ENCODE measurements around the gene PPCDC. TPM values are rescaled to one million over a fixed set of nuclear protein-coding genes. Genes with fewer than 3 reads are reported as not detected.

The PPCDC gene
- total and polyA plus RNA-seq, 2 donors (not counting 1 experiment from before 2014, with no cell fraction given), result 6.3 to 8.0 TPM

DNA sequence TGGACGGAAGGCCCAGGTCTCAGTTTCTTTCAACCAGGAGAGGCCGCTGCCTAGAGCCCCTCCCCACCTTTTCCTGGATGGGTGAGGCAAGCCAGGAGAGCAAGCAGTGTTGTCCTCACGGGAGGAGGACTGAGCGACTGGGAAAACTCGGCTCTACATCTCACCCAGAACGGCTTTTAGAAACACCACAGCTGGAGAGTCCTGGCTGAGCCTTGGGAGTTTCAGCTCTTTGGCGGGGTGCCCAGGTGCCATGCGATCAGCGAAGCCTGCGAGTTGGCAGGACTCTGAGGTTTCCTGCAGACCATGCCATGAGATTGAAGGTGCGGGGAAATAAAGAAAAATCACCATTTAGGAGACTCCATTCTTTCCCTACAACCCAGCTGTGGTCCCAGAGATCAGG is 26.0 kb downstream of the PPCDC start:
- H3K27me3 ChIP-seq (ENCODE audit: control insufficient read depth, insufficient read depth, low read length), result no peaks in the 10 kb centered on the region
- no peaks in the 10 kb centered on the region for H3K36me3 ChIP-seq (ENCODE audit: control insufficient read depth, insufficient read depth, low read length)
- no peak overlapping the region for H3K27ac ChIP-seq (ENCODE audit: insufficient read depth, low read length)
- H3K4me1 ChIP-seq (ENCODE audit: control insufficient read depth, extremely low read depth, insufficient read depth, low read length), result peaks cover 8% of the 10 kb centered on the region
- H2AFZ ChIP-seq (ENCODE audit: low read length), result no peak overlapping the region
- H3K4me2 ChIP-seq (ENCODE audit: extremely low read depth, insufficient read depth, low read length), result no peak overlapping the region
- no peaks in the 10 kb centered on the region for H3K79me2 ChIP-seq (ENCODE audit: control insufficient read depth, insufficient read depth, low read length)
- peak in 1 of 2 donors; percentile 86 for DNase-seq (ENCODE audit: low read depth in 2 of 2)
- H3K9me3 ChIP-seq (ENCODE audit: control insufficient read depth, insufficient read depth, low read depth, low read length), result no peaks in the 10 kb centered on the region
- H3K4me3 ChIP-seq (replicated peaks in 1 of 4; ENCODE audit: control extremely low read depth in 1 of 4, insufficient read depth in 1 of 4, low read depth in 3 of 4, low read length in 4 of 4), result no peak overlapping the region
- TF ChIP-seq, protein P1, sequence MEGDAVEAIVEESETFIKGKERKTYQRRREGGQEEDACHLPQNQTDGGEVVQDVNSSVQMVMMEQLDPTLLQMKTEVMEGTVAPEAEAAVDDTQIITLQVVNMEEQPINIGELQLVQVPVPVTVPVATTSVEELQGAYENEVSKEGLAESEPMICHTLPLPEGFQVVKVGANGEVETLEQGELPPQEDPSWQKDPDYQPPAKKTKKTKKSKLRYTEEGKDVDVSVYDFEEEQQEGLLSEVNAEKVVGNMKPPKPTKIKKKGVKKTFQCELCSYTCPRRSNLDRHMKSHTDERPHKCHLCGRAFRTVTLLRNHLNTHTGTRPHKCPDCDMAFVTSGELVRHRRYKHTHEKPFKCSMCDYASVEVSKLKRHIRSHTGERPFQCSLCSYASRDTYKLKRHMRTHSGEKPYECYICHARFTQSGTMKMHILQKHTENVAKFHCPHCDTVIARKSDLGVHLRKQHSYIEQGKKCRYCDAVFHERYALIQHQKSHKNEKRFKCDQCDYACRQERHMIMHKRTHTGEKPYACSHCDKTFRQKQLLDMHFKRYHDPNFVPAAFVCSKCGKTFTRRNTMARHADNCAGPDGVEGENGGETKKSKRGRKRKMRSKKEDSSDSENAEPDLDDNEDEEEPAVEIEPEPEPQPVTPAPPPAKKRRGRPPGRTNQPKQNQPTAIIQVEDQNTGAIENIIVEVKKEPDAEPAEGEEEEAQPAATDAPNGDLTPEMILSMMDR (conservative IDR thresholded peaks at IDR 0.05 in 1 of 2, IDR thresholded peaks at IDR 0.05 in 1 of 2; ENCODE audit: low read depth in 1 of 2, low read length in 2 of 2), result no peak
- TF ChIP-seq EZH2 (IDR thresholded peaks at IDR 0.05; ENCODE audit: low read length, missing control alignments), result no peak
- no peaks in the 10 kb centered on the region for H4K20me1 ChIP-seq (ENCODE audit: control insufficient read depth, extremely low read depth, insufficient read depth, low read length)
- H3K9ac ChIP-seq (ENCODE audit: insufficient read depth, low read length), result no peak overlapping the region

DNA sequence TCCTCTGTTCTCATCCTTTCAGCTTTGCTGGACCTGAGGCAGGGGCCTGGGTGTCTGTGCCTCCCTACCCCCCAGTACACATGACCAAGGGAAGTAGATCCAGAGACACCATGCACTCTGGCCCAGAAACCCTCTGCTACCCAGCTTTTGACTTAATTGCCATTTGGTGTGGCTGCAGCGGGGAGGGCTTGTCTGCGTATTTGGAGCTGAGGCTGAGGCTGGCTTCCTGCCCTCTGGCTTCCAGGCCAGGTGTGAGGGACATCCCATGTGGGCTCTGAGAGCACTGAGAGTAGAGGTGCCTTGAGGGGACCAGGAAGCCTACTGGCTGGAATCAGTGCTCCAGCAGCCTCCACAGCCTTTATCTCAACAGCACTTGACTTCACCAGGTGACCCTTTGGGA is 26.9 kb downstream of the PPCDC start:
- Histone ChIP-seq H3K4me3 (replicated peaks in 1 of 4; ENCODE audit: control extremely low read depth in 1 of 4, insufficient read depth in 1 of 4, low read depth in 3 of 4, low read length in 4 of 4) (no peak overlapping the region), H3K79me2 (ENCODE audit: control insufficient read depth, insufficient read depth, low read length) (no peaks in the 10 kb centered on the region), H3K27ac (ENCODE audit: insufficient read depth, low read length) (no peak overlapping the region), H4K20me1 (ENCODE audit: control insufficient read depth, extremely low read depth, insufficient read depth, low read length) (no peaks in the 10 kb centered on the region), H3K9ac (ENCODE audit: insufficient read depth, low read length) (no peak overlapping the region), H3K36me3 (ENCODE audit: control insufficient read depth, insufficient read depth, low read length) (no peaks in the 10 kb centered on the region), H3K4me2 (ENCODE audit: extremely low read depth, insufficient read depth, low read length) (no peak overlapping the region), H2AFZ (ENCODE audit: low read length) (no peak overlapping the region), H3K9me3 (ENCODE audit: control insufficient read depth, insufficient read depth, low read depth, low read length) (no peaks in the 10 kb centered on the region), H3K27me3 (ENCODE audit: control insufficient read depth, insufficient read depth, low read length) (no peaks in the 10 kb centered on the region), H3K4me1 (ENCODE audit: control insufficient read depth, extremely low read depth, insufficient read depth, low read length) (peaks cover 6% of the 10 kb centered on the region)
- TF ChIP-seq, protein P1 (conservative IDR thresholded peaks at IDR 0.05 in 1 of 2, IDR thresholded peaks at IDR 0.05 in 1 of 2; ENCODE audit: low read depth in 1 of 2, low read length in 2 of 2), result no peak
- no peak for DNase-seq (ENCODE audit: low read depth in 2 of 2)

DNA sequence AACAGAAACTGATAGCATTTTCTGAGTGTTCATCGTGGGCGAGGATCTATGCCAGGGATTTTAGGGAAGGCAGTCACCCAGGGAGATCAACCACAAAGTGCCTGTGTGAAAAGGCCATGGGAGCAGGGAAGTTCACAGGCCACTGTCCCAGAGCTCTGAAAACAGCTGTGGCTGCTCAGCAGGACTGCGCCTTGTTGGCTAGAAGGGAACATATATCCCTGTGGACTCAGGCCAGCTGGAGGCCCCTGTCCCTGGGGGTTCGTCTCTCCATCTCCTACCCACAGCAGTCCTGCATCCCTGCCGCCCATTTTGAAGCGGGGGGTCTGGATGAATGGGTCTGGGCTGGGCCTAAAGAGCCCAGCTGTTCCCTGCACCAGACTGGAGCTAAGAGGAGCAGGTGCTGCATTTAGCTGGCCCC is 27.8 kb downstream of the PPCDC start:
- TF ChIP-seq, protein P1 (conservative IDR thresholded peaks at IDR 0.05 in 1 of 2, IDR thresholded peaks at IDR 0.05 in 1 of 2; ENCODE audit: low read depth in 1 of 2, low read length in 2 of 2), result no peak
- no peak for TF ChIP-seq EZH2 (IDR thresholded peaks at IDR 0.05; ENCODE audit: low read length, missing control alignments)
- no peaks in the 10 kb centered on the region for H3K9me3 ChIP-seq (ENCODE audit: control insufficient read depth, insufficient read depth, low read depth, low read length)
- no peak overlapping the region for H3K27ac ChIP-seq (ENCODE audit: insufficient read depth, low read length)
- H4K20me1 ChIP-seq (ENCODE audit: control insufficient read depth, extremely low read depth, insufficient read depth, low read length), result no peaks in the 10 kb centered on the region
- peaks cover 6% of the 10 kb centered on the region for H3K4me1 ChIP-seq (ENCODE audit: control insufficient read depth, extremely low read depth, insufficient read depth, low read length)
- H3K27me3 ChIP-seq (ENCODE audit: control insufficient read depth, insufficient read depth, low read length), result no peaks in the 10 kb centered on the region
- H3K79me2 ChIP-seq (ENCODE audit: control insufficient read depth, insufficient read depth, low read length), result no peaks in the 10 kb centered on the region
- H3K36me3 ChIP-seq (ENCODE audit: control insufficient read depth, insufficient read depth, low read length), result no peaks in the 10 kb centered on the region
- no peak overlapping the region for H3K4me2 ChIP-seq (ENCODE audit: extremely low read depth, insufficient read depth, low read length)
- DNase-seq (ENCODE audit: low read depth in 2 of 2), result peak in 1 of 2 donors; percentile 63
- no peak overlapping the region for H2AFZ ChIP-seq (ENCODE audit: low read length)
- no peak overlapping the region for H3K4me3 ChIP-seq (replicated peaks in 1 of 4; ENCODE audit: control extremely low read depth in 1 of 4, insufficient read depth in 1 of 4, low read depth in 3 of 4, low read length in 4 of 4)
- no peak overlapping the region for H3K9ac ChIP-seq (ENCODE audit: insufficient read depth, low read length)

All from fibroblast of lung (primary cell).